Activated B cell treated with CpG ODN at 0.5 μM for 24 hours (primary cell): ENCODE measurements around the gene SPATA9. TPM values are rescaled to one million over a fixed set of nuclear protein-coding genes. Genes with fewer than 3 reads are reported as not detected.
"Not testable (repeated sequence)": the region's sequence is repeated elsewhere in the genome, so short reads cannot be mapped to it uniquely, and the experiment has no call there.

Experiments used
- ATAC-seq: fragments of 200-7000 bp; cut with Tn5 transposase; one replicate; pipeline ENCODE4 v1.10.0; 2021; ENCODE audit warnings: low read depth, mild to moderate bottlenecking, moderate library complexity
- CTCF ChIA-PET: fragments of 350-600 bp; sonication (Branson Sonifier 250); formaldehyde crosslinking; loops from one replicate; lab custom pipeline; 2021; ENCODE audit warnings: antibody characterized with exemption; lab: Charles Lee
- POLR2A ChIA-PET: fragments of 350-600 bp; sonication (Branson Sonifier 250); formaldehyde crosslinking; loops from one replicate; lab custom pipeline; 2021; ENCODE audit warnings: antibody characterized with exemption; lab: Charles Lee
- DNase-seq: peaks from one replicate; pipeline ENCODE4 v3.0.0; 2022
- H3K27ac Mint-ChIP-seq: one replicate; pipeline ENCODE4 v1.8.0; 2020; ENCODE audit warnings: mixed read lengths
- H3K27me3 Mint-ChIP-seq: one replicate; pipeline ENCODE4 v1.8.0; 2021; ENCODE audit warnings: mixed read lengths
- H3K36me3 Mint-ChIP-seq: one replicate; pipeline ENCODE4 v1.8.0; 2021; ENCODE audit warnings: low read depth, mixed read lengths
- H3K4me1 Mint-ChIP-seq: one replicate; pipeline ENCODE4 v1.8.0; 2021; ENCODE audit warnings: mixed read lengths
- H3K4me3 Mint-ChIP-seq: one replicate; pipeline ENCODE4 v1.8.0; 2020; ENCODE audit warnings: mild to moderate bottlenecking, mixed read lengths
- H3K9me3 Mint-ChIP-seq: one replicate; pipeline ENCODE4 v1.8.0; 2020; ENCODE audit warnings: mixed read lengths
- CTCF ChIP-seq: fragments of 200-600 bp; IDR thresholded peaks from one replicate; pipeline ENCODE4 v1.8.0; 2022; ENCODE audit warnings: antibody characterized with exemption, mild to moderate bottlenecking
- intact Hi-C: fragments of 100-400 bp; cut with micrococcal nuclease; formaldehyde crosslinking; loops from one replicate; pipeline ENCODE4 v1.15.1; 2024
- total RNA-seq: library from RNA; stranded (reverse); gene quantifications from 2 replicates; pipeline ENCODE4 v1.2.3, GENCODE V29; 2022

Gene SPATA9
- total RNA-seq, 1 donor from 2014 or later, result not detected

GRCh38 chr5:95713960-95714710 lies 31.3 kb upstream of the SPATA9 start:
- intact Hi-C loops, result no loop called here
- Mint-ChIP-seq H3K4me1 (no peaks in the 10 kb centered on the region), H3K27me3 (no peaks in the 10 kb centered on the region), H3K4me3 (no peak overlapping the region), H3K36me3 (no peaks in the 10 kb centered on the region), H3K27ac (no peak overlapping the region), H3K9me3 (no peaks in the 10 kb centered on the region)
- no peak for TF ChIP-seq CTCF
- ATAC-seq (no peak), DNase-seq (no peak)
- ChIA-PET POLR2A (interaction anchor here (0.8 kb wide), 1 partner anchor 1720 kb away, joined by 7 read pairs; no protein-coding TSS in a partner anchor), CTCF (interaction anchor here (0.8 kb wide), 1 partner anchor 50 kb away, joined by 3 read pairs; no protein-coding TSS in a partner anchor)

GRCh38 chr5:95713246-95713645 lies 30.5 kb upstream of the SPATA9 start:
- intact Hi-C loops, H3K27ac Mint-ChIP-seq, POLR2A ChIA-PET, H3K27me3 Mint-ChIP-seq, H3K9me3 Mint-ChIP-seq, DNase-seq, CTCF ChIA-PET, H3K36me3 Mint-ChIP-seq, H3K4me1 Mint-ChIP-seq, ATAC-seq, H3K4me3 Mint-ChIP-seq: not testable (repeated sequence)

GRCh38 chr5:95712347-95712958 lies 29.7 kb upstream of the SPATA9 start:
- no peak for TF ChIP-seq CTCF
- Mint-ChIP-seq H3K36me3 (no peaks in the 10 kb centered on the region), H3K27me3 (no peaks in the 10 kb centered on the region), H3K4me3 (no peak overlapping the region), H3K27ac (no peak overlapping the region), H3K9me3 (no peaks in the 10 kb centered on the region), H3K4me1 (no peaks in the 10 kb centered on the region)
- no peak for ATAC-seq
- intact Hi-C loops, result no loop called here
- DNase-seq, result no peak
- ChIA-PET POLR2A (no interaction called here), CTCF (no interaction called here)

- Mint-ChIP-seq H3K27me3 (no peaks in the 10 kb centered on the region), H3K36me3 (no peaks in the 10 kb centered on the region), H3K9me3 (no peaks in the 10 kb centered on the region), H3K4me1 (no peaks in the 10 kb centered on the region), H3K27ac (no peak overlapping the region), H3K4me3 (no peak overlapping the region)
- ATAC-seq (no peak), DNase-seq (no peak)
- intact Hi-C loops, result no loop called here
- POLR2A ChIA-PET, result no interaction called here
- no peak for TF ChIP-seq CTCF
- CTCF ChIA-PET, result no interaction called here
Observed at GRCh38 chr5:95711501-95712346, 28.9 kb upstream of the SPATA9 start.

GRCh38 chr5:95710651-95711500 lies 28.1 kb upstream of the SPATA9 start:
- intact Hi-C loops, CTCF ChIA-PET, H3K4me1 Mint-ChIP-seq, H3K36me3 Mint-ChIP-seq, H3K27me3 Mint-ChIP-seq, DNase-seq, H3K9me3 Mint-ChIP-seq, H3K27ac Mint-ChIP-seq, ATAC-seq, POLR2A ChIA-PET, H3K4me3 Mint-ChIP-seq: not testable (repeated sequence)
